Measurements from ENCODE around the gene ATF2.

The ATF2 gene

DNA sequence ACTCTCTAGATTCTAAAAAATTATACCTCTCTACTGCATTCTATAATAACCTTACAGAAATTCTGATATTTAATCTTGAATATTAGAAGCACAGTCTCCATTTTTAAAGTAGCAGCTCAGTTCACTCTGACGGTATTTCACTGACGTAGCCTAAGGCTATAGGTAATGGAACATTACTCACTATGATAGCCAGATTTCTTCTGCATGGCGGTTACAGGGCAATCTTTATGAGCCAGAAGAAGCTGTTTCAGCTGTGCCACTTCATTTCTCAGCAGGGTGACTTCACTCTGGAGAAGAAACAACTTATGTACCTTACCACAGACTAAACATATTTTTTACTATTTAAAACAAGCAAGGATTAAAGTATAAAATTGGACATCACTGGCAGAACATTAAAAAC, 87.5 kb downstream of the ATF2 start:
- no peak for DNase-seq (ENCODE audit: low spot score)

DNA sequence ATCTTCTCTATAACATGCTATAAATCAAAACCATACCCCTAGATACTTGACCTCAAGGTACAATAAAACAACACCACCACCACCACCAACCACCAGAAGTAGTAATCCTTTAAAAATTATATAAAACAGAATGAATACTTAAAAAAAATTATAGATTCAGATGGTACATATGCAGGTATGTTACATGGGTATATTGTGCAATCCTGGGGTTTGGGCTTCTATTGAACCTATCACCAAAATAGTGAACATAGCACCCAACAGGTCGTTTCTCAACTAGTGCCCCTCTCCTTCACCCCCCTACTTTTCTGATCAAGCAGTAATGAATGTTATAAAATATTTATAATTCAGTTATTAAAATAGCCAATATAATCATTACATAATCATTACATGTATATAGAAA, 91.7 kb downstream of the ATF2 start:
- DNase-seq (ENCODE audit: low spot score) = no peak

DNA sequence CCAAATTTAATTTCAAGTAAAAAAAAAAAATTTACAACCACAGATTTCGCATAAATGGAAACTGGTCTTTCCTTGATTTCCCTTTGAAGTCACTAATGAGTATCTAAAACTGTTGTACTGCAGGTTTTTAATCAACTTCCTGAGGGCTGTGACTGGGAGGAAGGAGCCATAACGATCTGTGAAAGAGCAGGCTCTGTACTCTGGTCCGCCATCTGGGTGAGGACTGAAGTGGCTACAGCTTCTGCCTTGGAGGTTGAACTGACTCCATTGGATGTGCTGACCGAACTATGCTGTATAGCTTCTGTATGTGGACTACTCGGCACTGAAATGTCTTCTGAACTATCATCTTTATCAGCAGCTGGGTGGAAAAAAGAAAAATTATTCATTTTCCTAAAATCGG, 93.5 kb downstream of the ATF2 start:
- DNase-seq (ENCODE audit: low spot score) = no peak

DNA sequence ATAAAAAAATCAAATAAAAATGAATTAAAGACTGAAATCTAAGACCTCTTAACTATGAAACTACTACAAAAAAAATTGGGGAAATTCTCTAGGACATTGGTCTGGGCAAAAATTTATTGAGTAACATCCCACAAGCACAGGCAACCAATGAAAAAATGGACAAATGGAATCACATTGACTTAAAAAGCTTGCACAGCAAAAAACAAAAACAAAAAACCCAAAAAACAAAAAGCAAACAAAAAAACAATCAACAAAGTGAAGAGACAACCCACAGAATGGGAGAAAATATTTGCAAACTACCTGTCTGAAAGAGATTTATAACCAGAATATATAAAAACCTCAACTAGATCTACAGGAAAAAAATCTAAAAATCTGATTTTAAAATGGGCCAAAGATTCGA, 99.5 kb downstream of the ATF2 start:
- DNase-seq (ENCODE audit: low spot score) = no peak

DNA sequence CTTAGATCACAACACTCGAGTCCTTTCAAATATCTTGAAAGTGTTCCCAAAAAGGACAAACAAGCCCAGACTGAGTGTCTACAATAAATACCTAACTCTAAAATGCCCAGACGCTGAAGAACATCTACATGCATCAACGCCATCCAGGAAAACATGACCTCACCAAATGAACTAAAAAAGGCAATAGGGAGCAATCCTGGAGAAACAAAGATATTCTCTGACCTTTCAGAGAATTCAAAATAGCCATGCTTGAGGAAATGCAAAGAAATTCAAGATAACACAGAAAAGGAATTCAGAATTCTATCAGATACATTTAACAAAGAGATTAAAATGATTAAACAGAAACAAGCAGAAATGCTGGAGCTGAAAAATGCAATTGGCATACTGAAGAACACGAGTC, 101.6 kb downstream of the ATF2 start:
- DNase-seq (ENCODE audit: low spot score) = no peak

DNA sequence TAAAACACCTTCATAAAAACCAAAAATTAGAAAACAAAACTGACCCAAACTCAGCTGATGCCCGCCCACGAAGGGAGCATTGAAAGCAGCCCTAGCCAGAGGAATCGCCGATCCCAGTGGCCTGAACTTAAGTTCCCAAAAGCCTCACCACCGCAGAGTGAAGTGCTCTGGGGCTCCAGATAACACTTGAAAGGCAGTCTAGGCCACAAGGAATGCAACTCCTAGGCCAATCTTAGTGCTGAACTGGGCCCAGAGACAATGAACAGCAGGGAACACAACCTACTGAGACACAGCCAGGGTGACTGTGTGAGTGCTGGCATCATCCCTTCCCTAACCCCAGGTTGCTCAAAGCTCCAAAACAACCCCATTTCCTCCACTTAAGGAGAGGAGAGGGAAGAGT, 103.2 kb downstream of the ATF2 start:
- DNase-seq (ENCODE audit: low spot score) = no peak

DNA sequence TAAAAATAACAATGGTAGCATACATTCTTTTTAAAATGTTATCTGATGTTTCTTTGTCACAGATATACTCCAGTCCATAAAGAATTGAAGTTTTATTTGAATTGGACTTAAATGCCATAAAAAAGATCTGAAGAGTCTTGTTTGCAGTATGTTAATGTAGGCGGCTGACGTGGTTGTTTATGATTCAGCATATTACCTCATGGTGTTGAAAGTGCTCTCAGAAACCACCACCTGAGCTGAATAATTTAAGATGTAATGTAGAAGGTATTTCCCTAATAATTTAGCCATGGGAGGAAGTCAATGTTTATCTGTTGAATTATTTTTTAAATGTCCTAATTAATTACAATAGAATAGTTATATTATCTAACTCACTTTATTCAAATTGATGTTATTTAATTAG, 104.3 kb downstream of the ATF2 start:
- peak; percentile 44 for DNase-seq (ENCODE audit: low spot score)

DNA sequence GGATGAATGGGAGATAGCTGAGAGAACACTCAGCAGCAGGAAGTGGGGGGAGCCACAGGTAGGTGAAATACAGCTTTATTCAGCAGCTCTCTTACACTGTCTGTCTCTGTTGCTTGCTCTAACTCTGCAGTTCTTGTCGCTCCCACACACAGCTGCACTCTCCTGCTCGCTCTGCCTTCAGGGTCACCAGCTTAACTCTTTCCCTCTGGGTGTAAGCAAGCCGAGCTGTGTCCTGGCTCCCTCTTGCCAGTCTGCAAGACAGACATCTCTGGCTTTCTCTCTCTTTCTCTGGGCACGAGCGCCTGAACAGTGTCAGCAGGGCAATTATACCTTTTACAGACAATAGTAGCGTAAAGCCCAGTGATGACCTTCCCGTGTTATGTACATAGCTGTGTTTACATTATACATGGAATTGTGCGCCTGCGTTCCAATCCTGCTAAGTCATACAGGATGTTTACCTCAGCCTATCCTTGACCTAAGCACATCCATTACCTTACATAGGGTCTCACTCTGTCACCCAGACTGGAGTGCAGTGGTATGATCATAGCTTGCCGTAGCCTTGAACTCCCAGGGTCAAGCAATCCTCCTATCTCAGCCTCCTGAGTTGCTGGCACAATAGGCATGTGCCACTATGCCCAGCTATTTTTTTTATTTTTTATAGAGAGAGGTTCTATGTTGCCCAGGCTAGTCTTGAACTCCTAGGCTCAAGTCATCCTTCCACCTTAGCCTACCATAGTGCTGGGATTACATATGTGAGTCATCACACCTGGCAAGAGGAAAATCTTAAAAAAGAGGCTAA, 105.0 kb downstream of the ATF2 start:
- no peak for DNase-seq (ENCODE audit: low spot score)

DNA sequence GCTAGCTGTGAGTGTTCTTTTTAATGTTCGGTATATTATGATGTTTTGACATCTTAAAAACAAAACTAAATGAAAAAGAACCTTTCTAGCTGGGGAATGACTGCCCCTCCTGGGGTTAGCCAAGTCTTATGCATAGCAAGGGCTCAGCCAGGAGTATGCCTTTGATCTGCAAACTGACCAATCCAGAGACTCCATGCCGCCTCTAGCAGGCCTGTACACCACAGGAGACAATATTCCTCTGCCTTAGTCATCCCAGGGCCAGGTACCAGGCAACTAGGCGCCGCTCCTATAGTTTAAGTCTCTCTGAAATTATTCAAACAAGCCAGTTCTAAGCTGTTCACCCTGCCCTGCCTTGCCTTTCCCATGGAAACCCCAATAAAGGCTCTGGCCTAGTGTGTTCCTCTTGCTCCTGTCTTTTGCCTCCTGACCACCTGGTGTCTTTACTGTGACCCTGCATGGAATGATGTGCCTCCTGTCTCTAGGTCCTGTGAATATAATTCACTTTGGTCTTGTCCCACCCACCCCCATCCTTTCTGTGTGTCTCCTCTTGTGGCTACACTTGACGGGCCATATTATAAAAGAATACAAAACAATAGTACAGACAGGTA, 110.8 kb downstream of the ATF2 start:
- no peak for DNase-seq (ENCODE audit: low spot score)

DNA sequence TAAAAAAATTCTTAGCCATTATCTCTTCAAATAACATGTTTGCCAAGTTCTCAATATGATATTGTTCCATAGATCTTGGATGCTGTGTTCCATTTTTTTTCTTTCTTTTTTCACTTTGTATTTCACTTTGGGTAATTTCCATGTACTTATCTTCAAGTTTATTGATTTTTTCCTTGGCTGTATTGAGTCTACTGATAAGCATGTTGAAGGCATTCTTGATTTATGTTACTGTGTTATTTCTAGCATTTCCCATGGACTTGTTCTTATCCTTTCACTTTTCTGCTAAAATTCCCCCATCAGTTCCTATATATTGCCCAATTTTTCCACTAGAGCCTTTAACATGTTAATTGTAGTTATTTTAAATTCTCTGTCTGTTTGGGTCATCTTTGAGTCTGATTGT, 112.0 kb downstream of the ATF2 start:
- DNase-seq (ENCODE audit: low spot score) = no peak

DNA sequence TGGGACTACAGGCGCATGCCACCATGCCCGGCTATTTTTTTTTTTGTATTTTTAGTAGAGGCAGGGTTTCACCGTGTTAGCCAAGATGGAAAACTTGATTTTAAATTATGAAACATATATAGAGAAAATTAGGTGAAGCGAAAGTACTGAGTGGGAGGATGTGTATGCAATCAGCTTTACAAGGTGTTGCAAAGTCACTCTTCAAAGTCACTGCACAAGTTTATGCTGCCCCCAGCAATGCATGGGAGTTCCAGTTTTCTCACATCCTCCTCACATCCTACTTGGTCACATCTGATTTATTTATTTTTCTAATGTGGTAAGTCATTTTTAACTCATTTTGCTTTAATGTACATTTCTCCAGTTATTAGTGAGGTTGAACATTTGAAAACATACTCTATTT, 113.7 kb downstream of the ATF2 start:
- no peak for DNase-seq (ENCODE audit: low spot score)

DNA sequence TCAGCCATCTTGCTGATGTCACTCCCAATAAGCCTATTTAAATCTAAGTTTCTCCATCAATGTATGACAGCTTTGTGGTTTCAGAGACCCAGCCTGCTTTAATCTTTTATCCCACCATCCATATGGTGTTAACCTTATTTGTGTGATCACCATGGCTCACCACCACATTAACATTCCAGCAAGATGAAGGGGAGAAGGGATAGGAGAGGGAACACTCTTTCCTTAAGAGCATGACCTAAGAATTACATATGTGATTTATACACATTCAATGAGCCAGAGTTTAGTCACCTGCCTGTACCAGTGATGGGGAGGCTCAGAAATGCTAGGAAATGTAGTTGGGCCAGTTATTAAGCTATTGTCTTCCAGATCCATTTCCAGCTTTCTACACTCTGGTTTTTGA, 118.3 kb downstream of the ATF2 start:
- peak; percentile 43 for DNase-seq (ENCODE audit: low spot score)

DNA sequence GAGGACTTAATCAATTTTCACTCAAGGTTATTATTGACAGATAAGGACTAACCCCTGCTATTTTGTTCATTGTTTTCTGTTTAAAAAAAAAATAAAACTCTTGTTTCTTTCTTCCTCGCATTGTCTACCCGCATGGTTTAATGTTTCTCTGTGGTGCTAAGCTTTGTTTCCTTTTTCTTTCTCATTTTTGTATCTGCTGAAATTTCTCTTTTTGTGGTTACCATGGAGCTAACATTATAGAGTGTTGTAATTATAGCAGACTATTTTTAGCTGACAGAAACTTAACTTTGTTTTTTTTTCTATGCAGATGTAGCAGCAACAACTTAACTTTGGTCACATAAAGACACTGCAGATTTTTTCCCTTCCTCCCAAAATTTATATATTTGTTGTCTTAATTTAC, 119.7 kb downstream of the ATF2 start:
- DNase-seq (ENCODE audit: low spot score) = no peak

DNA sequence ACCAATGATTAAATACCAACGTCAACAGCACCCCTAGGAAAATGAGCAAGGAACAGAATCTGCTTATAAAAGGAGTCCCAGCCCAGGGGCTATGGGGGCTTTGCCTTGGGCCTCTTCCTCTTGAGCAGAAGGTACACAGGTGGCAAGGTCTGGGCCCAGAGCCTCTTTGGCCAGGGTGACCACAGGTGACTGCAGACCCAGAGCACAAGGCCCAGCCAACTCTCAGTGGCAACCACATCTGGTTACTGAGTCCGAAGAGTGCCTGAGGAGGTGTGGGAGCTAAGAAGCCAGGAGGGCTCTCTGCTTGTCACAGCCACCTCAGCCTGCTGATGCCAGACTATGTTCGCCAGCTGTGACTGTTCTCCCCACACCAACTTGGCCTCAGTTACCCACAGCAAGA, 128.5 kb downstream of the ATF2 start:
- no peak for DNase-seq (ENCODE audit: low spot score)

DNA sequence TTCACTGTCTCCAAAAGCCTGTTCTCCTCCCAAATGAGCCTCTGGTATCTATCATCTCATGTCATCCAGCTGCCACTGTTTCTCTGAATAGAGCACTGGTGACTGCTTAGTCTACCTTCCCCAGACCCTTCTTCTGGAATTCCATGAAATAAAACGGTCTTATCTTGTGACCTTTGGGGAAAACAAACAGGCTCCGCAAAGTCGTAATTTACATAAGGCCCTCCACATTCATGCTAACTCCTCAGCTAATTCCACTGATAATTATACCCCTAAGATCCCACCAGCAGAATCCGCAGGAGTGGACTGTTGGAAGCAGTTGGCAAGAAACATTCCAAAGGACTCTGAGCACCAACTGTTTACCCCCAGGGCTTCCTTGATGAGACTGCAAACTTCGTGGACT, 129.0 kb downstream of the ATF2 start:
- no peak for DNase-seq (ENCODE audit: low spot score)

DNA sequence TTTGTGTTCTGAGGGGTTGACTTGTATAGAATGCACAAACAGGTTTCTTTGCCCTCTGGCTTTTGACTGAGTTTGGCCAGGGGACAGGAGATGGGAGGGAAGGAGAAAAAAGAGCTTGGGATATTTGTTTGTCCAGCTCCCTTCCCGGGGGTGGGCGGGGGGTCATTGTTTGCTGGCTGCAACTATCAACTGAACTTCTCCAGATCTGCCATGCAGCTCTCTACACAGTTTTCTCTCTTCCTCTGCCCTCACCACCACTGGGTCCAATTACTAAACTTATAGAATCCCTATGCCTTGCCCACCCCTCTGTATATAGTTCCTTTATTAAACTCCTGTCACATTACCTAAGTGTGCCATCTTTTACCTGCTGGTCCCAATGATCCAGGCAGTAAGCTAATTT, 130.1 kb downstream of the ATF2 start:
- no peak for DNase-seq (ENCODE audit: low spot score)

DNA sequence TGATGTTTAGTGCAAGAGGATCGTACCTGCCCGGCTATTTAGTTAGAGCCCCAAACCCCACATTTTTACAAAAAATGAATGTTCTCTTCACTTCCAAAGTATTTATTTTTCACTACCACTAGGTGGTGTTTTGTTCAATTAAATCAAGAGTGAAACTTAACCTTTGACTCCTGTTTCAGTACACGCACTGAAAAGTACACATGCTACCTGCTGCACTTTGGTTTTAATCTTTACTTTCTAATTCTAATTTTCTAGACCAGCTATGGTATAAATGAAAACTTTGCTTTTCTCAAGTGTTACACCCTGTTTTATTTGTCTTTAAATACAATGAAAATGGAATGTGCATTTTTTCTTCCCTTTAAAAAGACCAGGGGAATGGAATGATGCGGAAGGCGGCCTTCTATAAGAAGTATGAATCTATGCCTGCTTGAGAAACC, 131.4 kb downstream of the ATF2 start:
- peak; percentile 33 for DNase-seq (ENCODE audit: low spot score)

DNA sequence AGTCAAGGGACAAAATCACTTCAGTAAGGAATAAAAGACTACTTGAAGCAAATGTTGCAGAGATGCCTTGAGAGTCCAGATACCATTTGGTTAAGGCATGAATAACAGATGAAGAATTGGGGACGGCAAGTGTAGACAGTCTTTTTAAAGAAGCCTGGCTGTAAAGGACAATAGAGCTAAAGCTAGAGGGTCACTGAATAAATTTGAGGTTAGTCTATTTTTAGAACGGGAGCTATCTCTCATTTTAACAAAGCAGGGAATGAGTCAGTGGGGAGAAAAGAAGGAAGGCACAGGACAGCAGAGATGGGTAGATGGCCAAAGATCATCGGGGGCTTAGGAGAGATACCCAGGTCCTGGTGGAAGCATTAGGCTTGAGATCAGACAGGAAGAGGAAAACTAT, 132.2 kb downstream of the ATF2 start:
- DNase-seq (ENCODE audit: low spot score) = no peak

DNA sequence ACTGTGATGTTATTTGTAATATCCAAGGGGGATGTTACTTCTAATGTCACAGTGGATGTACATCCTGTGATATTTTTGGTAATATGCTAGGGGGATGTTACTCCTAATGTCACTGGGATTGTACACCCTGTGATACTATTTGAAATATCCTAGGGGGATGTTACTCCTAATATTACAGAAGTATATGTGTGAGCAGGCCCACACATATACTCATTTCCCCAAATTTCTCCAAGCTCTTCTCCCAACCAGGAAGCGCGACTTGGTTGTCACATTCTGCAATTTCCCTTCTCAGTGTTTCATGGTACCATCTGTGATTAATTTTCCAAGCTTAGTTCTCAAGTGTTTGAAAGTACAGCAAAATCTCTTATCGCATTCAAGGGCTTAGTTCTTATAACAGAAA, 133.3 kb downstream of the ATF2 start:
- no peak for DNase-seq (ENCODE audit: low spot score)

DNA sequence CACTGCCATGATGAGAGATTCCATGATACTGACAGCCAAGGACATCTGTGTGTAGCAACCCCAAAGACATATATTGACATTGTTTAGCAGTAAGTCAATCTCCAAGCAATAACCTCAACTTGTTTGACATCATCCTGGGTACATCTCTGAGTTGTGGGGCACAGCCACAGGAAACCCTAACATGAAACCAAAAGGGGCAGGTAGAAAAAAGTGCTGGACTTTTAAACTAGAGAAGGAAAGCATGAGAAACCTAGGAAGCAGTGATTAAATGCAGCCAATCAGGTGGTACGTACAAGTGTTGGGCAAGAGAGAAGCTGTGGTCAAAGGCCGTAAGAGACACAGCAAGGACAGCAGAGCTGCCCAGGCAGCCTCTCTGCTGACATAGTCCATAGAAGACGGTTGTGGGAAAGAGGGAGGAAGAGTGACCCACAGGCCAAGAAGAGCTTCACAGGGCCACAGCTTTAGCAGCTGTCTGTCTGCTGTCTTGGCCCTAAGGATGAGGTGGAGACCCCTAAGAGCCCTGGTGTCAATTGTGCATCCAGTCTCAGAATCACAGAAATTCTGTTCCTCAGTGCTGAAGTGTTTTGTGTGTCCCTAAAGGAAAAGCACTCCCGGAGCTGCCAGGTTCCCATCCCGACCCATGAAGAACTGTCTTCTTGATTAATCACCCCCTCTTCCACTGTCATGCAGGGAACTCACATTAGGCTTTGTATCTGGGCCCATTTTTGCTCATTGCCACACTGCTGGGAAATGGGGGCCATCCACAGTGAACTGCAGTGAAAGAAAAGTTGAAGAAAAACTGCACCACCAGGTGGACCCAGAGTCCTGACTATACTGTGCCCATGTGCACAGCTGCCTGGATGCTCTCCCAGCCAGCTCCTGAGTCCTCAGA, 137.4 kb downstream of the ATF2 start:
- DNase-seq (ENCODE audit: low spot score) = peak; percentile 24

DNA sequence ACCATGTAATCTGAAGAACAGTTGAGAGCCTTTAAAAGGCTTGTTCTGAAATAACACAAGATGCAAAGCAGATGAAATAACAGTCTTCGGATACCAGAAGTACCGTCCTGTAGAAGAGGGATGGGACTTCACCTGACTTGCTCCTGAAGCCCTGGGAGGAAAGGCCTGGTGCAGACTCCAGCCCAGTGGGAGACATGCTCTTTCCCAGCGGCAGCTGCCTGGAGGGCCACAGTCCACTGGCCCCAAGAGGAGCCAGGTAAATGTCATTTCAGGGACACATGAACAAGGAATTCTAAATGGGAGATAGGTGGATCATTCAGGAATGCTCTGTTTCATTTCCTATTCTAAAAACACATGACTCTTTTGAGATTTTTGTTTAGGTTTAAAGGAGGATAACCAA, 140.2 kb downstream of the ATF2 start:
- no peak for DNase-seq (ENCODE audit: low spot score)

DNA sequence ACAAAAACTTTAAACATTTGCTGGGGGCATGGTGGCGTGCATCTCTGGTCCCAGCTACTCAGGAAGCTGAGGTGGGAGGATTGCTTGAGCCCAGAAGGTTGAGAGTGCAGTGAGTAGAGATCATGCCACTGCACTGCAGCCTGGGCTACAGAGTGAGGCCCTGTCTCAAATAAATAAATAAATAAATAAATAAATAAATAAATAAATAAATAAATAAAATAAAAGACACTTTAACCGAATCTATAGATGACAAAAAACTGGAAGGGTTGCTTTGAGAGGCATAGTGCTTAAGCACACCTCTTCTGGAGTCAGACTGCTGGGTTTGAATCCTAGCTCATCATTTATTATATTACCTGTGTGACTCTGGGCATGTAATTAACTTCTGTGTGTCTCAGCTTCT, 141.6 kb downstream of the ATF2 start:
- no peak for DNase-seq (ENCODE audit: low spot score)

DNA sequence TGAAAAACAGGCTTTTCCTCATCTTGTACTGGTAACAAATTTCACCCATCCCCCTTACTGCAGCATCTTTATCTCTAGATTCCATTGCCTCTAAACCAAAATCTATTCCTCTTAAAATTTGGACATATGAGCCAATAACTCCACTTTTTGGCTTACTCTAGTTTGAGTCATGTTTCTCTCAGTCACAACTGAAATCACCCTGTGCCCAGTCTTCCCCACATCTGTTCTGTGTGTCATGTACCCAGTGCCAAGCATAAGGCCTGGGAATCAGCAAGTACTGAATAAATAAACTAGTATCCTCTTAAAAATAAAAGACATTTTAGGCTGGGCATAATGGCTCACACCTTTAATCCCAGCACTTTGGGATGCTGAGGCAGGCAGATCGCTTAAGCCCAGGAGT, 142.1 kb downstream of the ATF2 start:
- no peak for DNase-seq (ENCODE audit: low spot score)
